GM15510 (cell line): Measurements from ENCODE around the gene CXCL14.

Source experiments
- POLR2A ChIP-seq: IDR thresholded peaks from 3 replicates; pipeline ENCODE4 v1.6.1; 2011; ENCODE audit warnings: borderline replicate concordance; ENCODE audit not compliant: insufficient read length; ENCODE audit errors: extremely low read depth

CXCL14 gene

DNA sequence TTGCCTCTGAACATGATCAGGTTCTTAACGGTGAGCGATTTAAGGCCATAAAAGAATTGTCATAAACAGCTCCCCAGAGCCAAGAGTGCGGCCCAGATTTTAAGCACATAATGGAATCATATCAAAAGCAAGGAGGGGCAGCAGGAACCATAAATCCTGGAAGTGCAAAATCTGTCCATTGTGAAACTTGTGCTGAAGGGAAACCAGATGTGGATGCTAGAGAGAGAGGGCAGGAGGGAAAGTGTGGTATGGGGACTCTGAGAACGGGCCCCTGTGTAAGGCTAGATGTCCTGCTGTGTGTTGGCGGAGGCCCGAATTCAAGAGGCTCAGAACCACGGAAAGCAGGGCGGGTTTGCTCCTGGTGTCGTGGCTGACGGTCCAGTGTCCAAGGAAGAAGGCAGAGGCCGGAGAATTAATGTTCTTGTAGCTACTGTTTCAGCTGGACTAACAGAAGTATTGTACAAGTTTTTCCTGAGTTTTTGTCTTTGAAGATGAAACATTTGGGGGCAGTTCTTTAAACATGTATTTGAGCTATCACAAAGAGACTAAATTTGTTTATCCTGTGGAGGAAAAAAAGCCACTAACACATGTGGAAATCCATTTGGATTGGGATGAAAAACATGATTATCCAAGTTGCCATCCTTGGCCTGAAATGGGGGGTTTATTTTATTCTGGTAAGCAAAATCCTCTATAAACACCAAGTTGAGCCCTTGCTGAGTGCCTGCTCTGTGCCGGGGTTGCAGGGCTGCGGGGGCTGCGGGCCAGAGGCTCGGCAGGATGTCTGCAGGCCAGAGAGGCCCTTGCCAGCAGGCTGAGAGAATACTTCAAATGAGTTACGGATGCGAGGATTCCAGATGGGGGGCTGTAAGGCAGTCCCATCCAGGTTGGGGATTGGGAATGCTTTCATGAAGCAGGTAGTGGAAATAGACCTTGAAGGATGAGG lies 9.2 kb upstream of the CXCL14 start:
- TF ChIP-seq POLR2A: no peak

DNA sequence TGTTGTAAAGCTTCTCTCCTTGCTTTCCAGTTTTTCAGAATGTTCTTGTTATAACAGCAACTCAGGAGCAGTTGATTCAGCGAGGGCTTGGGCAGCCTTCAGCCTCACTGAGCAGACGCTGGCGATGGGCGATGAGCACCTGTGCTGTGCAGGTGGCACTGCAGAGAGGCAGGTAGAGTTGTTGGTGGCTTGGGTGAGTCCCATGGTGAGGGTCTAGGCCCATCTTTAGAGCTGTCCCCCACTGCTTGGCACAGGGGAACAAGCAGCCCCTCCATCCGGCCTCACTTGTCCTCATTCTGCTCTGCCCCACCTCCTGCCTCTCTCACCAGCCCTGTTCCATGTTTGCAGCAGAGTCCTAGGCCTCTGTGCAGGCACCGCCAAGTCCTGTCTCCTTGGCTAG lies 6.1 kb upstream of the CXCL14 start:
- no peak for TF ChIP-seq POLR2A

DNA sequence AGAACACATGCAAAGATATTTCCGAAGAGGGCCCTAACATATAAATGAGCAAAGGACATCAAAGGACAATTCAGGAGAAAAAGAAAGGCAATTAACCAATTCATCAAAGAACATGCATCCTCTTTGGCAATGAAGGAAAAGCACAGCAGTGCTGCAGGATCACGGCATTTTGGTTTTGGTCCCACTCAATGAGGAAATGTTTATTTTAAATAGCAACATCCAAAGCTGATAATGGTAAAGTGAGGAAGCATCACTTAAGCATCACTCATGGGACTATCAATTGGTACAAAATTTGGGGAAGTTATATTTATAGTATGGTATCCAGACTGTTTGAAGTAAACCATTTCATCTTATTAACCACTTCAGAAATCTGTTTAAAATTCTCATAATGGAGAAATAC lies 5.5 kb upstream of the CXCL14 start:
- TF ChIP-seq POLR2A: no peak

DNA sequence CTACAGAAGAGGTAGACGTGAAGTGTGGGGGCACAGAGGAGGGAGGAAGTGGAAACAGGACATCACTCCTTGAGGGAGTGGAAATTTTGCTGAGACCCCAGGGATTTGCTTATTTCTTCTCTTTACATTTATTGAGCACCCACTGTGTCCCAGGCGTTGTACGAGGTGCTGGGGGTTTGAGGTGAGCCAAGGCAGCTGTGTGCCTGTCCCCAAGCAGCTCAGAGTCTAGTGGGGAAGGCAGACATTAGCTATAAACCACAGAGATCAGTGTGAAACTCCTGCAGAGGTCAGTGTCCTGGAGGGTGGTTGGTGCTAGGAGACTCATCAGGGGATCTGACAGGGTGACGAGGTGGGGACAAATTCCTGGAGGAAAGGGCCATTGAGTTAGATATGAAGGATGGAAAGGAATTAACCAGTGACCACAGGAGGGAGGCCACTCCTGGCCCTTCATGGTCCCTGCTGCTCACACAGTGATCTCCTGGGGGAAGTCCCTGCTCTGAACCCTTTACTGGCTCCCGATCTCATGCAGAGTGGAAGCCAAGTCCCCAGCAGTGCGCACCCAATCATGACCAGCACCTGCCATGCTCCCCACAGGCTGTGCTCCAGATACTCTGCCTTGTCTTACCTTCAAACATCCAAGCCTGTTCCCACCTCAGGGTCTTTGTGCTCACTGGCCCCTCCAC lies 3.4 kb upstream of the CXCL14 start:
- no peak for TF ChIP-seq POLR2A

DNA sequence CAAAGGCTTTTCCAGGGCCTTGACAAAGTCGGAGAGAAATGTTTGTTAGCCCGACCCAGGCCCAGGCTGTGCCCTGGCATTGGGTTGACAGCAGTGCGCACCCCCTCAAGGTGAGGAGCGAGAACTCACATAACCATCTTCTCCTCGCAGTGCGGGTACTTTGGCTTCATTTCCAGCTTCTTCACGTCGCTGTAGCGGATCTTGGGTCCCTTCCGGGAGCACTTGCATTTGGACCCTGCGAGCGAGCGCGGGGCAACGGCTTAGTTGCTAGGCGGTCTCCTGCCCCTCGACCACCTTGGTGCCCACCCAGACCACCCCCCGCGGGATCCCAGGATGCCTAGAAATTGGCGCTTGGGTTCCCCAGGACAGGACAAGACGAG lies 496 bp downstream of the CXCL14 start:
- no peak for TF ChIP-seq POLR2A

DNA sequence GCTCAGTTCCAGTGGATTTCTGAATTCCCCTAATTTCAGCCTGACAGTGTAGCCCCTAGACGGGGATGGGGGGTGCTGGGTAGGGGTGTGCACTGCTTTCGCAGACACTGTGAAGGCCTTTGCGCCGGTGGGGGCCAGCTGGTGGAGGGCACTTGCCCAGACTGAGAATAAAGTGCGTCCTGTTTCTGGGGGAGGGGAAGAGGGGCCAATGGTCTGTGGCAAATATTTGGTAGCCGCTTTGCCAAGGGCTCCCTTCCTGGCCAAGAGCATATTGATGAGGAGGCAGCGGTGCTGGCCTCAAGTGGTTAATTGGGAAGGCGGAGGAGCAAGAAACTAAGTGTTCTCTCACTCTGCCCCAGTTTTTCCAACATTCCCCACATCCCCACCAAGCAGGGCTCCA lies 1.4 kb downstream of the CXCL14 start:
- no peak for TF ChIP-seq POLR2A

DNA sequence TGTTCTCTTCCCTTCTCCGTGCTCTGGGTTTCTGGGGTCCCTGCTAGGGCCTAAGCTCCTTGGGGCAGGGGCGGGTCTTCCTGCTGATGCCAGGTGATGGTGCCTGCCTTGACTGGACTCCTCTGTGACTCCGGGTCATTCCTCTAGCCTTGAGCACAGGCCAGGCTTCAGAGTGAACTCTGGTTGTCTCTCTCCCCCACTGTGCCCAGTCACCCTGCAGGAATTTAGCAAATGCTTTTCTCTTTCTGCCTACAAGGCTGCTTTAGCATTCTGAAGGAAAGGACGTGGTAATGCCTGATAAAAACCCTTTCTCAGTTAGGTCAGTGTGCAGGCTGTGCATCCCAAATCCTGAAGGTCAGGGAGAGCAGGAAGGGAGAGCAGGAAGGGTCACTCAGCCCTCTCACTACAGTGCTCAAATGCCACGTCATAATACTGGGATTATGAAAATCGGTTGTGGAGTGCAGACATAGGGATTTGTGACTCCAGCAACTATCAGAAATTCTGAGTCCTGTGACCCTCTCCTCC lies 2.7 kb downstream of the CXCL14 start:
- no peak for TF ChIP-seq POLR2A

DNA sequence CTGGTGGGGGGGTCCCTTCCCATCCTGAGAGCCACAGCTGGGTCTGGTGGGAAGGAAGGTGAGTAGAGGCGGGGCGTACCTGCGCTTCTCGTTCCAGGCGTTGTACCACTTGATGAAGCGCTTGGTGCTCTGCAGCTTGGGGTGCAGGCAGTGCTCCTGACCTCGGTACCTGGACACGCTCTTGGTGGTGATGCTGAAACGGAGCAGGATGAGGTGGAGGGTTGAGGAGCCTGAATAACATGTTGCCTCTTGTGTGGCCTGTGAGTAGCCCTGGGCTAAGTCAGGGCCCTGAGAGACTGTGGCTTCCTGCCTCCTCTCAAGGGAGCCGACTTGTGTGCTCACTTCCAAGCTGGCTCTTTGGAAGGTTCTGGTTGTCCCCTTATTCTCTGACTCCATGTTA lies 4.3 kb downstream of the CXCL14 start:
- no peak for TF ChIP-seq POLR2A

DNA sequence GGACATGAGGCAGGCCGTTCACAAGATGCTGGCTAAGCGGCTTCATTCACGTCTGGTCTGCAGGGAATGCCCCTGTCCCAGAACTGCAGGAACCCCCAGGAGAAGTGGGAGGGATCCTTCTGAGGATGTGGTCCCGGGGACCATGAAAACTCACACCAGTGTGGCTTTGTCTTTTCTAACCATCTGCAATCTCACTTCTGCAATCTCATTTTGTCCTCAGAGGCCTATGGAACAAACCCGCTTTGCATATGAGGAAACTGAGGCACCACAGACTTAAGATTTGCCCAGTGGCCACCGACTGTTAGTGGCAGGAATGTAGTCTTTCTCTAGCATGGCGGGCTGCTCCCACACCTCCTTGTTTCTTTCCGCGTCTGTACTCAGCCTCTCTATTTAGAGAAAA lies 6.9 kb downstream of the CXCL14 start:
- no peak for TF ChIP-seq POLR2A

DNA sequence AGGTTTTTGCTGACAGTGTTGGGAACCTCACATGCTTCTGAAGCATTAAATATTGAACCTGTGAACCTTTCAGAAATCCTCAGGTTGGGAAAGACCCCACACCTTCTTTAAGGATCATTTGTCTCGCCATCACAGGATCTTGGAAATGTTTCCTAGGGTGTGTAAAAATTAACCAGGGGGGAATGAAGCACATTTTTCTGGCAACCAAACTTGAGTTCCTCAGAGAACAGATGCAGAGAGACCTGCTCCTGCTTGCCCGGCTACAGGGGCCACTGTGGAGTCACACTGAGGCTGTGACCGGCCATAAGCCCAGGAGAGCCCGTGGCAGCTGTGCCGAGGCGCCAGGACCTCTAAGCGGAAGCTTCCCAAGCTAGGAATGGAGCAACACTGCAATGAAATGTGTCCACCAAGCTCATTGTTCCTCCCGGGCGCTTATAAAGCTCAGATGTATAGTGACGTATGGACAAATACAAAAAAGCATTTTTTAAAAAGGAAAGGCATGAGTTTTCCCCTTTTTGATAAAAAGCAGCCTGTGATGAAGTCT lies 7.7 kb downstream of the CXCL14 start:
- no peak for TF ChIP-seq POLR2A

DNA sequence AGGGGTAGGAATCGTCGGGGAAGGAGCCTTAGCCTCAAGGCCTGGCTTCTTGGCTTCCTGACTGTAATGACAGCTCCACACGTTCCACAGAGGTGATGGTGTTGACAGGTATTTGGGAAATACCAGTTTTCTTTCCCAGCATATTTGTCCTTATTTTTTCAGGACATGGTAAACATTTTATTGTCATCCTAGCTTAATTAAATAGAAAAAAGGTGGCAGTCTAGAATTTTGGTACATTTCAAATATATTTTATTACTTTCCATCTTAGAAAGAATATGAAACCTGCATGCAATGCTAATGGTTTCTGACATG lies 8.4 kb downstream of the CXCL14 start:
- TF ChIP-seq POLR2A: no peak

DNA sequence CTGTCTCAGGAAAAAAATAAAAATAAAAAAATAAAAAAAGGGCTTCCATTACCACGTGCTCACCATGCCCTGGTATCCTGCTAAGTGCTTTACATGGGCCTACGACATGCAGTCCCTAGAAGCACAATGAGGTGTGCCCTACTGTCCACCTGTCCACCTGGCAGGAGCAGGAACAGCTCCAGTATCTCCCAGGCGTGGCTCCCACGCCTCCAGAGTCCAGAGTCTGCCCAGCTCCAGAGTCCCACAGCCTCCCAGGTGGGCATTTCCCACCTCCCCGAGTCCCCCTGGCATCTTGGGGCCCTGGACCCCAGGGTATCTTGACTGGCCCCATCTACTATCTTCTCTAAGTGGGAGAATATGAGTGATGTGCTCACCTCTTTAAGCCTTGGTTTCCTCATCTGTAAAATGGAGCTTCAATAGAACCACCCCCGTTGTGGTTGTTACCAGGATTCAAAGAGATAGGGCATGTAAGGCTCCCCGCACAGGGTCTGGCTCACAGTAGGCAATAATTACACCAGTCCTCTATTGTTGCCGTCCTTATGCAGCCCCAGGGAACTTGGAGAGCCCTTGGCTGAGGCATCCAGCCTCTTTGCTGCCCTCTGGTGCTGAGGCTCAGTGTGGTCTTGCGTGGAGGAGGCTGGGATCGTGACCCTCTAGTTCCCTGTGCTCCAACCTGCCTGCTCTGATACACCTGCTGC lies 8.9 kb downstream of the CXCL14 start:
- TF ChIP-seq POLR2A: no peak

DNA sequence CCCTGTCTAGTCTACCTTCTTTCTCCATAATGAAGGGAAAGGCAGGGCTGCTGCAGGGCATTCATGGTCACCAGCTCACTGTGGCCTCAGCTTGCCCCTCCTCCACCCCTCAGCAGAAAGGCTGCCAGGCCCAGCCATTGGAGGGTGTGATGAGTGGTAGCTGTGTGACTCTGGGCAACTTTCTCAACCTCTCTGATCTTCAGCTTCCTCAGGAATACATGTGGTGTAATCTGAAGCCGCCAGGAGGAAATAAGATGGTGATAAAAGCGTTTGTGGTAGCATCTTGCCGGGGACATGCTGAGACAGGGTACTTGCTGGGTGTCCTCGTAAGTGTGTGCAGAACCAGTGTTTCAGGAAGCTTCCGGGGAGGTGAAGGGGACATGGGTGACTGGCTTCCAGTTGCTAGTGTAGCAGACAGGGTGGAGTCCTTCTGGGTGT lies 9.8 kb downstream of the CXCL14 start:
- TF ChIP-seq POLR2A: no peak

DNA sequence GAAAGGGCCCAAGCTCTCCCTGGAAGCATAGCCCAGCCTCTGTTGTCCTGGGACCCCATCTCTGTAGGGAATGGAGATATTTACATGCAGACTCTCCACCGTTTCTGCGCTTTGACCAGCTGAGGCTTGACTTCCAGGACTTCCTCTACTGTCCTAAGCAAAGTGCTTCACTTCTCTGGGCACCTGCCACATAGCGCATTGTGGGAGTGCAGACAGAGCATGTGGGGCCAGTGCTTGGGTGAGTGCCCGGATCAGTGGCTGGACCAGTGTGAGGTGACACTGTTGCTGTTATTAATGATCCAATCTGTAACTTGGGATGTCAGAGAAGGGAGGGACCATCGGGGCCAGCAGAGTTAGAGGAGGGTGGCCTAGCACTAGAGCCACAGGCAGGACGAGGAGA lies 10.5 kb downstream of the CXCL14 start:
- no peak for TF ChIP-seq POLR2A

DNA sequence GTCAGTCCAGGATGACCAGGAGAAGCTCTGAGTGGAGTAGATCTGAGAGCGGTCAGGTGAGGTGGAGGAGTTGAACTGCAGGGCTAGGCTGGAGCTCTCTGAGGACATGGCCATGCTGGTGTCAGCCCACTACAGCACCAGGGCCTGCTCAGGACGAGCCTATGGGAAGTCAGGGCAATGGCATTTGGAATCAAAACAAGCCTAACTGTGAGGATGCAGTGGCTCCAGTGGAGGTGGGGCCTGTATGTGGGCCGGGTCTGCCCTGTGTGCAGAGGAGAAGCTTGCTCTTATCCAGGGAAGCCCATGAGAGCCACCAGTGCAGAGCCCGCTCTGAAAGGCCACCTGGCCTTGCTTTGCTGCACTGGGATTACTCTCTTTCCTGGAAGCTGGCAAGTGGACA lies 11.1 kb downstream of the CXCL14 start:
- TF ChIP-seq POLR2A: no peak

DNA sequence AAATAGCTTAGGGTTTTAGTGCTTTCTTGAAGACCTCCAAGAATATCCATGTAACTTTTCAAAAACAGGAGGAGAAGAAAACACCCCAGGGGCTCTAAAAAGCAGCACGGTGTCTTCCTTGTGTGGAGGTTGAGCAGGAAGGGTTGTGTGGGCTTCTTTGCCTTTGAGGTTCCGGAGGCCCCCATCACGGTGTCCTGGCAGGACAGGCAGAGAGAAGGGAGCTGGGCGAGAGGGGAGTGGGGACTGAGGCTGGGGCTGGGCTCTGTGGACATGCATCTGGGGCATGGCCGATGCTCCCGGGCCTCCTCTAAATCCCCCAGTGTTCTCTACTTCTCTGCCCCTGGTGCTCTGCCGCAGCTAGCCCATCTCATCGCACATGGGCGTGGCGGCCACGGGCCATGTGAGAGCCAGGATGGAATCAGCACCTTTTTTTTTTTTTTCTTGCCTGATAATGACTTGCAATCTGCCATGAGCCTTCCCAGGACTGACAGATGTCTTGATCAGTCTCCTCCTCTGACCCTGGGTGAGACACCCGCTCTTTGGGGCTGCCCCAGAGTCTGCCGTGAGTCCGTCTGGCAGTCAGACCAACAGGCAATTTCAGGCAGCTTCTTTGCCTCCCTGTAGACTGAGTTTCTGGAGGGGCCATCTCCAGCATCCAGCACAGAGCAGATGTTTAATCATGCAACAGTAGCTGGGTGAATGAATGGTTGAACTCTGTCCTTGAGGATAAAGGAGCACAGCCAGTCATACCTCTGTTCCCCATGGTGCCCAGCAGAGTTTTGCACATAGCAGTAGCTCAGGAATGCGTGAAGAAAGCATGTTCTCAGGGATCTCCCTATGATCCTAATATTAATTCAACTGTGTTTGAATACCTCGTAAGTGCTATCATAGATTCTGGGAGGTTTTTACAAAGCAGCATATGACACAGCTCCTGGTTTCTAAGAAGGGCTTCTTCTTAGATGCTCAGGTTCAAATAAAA lies 12.1 kb downstream of the CXCL14 start:
- TF ChIP-seq POLR2A: no peak
